GM11168 (cell line): ENCODE results near the gene TLR5.

Source experiments
- in situ Hi-C: fragments of 300-500 bp; cut with MboI; formaldehyde crosslinking; loops from one replicate; pipeline ENCODE4 v1.12.0; 2022; ENCODE audit warnings: low sequenced_read_pairs; ENCODE audit not compliant: unreplicated experiment

Gene TLR5

GRCh38 chr1:223152399-223152798 lies 9.4 kb upstream of the TLR5 start:
- in situ Hi-C loops = no loop called here

DNA sequence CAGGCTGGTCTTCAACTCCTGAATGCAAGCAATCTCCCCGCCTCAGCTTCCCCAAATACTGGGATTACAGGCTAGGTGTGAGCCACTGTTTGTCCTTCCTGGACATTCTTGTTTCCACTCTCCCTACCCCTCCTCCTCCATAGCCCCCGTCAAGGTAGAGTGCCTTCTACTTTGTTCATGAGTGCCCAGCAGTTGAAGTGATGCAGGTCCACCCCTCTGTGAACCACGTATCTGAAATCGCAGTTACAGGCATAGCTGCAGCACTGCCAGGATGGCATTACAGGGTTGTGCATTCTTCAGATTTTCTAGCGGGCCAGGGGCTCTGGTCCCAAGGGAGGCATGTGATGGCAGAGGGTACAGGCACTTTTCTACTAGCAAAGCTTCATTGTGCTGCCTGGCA lies 7.4 kb upstream of the TLR5 start:
- in situ Hi-C loops = no loop called here

DNA sequence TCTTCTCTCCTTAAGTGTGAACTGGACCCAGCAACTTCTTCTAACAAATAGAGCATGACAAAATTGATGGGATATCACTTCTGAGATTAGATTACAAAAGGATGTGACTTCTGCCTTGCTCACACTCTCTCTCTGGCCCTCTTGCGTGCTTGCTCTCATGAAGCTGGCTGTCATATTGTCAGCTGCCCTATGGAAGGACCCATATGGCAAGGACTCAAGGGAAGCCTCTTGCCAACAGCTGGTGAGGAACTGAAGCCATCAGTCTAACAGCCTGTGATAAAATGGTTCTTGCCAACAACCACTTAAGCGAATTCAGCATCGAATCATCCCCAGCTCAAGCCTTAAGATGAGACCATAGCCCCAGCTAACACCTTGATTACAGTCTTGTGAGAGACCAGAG lies 4.8 kb upstream of the TLR5 start:
- in situ Hi-C loops = no loop called here

DNA sequence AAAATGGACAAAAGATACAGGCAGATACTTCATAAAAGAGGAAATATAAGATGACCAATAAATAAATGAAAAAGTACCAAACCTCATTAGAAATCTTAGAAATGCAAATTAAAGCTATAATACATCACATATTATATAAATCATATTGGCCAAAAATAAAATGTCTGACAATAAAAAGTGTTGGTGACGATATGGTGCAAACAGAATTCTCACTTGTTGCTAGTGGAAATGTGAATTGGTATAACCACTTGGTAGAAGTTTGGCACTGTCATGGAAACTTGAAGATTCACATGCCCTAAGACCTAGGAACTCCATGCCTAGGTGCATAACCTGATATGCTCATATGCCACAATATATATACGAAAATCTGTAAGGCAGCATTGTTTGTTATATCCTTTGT lies 4.4 kb upstream of the TLR5 start:
- in situ Hi-C loops = no loop called here

DNA sequence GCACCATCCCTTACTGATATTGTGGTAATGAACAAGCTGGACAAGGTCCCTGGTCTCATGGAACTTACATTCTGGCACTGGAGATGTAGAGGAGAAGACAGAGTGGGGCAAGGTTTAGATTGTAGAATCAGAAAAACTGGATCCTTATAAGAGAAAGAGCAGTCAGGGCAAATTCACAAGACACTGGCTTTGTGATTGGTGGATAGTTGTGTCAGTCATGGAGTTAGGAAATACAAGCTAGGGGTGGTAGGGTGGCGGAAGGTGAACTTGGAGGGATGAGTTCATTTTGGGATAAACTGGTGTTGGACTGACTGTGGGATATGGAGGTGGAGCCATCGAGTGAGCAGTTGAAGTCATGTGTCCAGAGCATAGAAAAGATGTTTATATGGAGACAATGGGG lies 3.7 kb upstream of the TLR5 start:
- in situ Hi-C loops = no loop called here

DNA sequence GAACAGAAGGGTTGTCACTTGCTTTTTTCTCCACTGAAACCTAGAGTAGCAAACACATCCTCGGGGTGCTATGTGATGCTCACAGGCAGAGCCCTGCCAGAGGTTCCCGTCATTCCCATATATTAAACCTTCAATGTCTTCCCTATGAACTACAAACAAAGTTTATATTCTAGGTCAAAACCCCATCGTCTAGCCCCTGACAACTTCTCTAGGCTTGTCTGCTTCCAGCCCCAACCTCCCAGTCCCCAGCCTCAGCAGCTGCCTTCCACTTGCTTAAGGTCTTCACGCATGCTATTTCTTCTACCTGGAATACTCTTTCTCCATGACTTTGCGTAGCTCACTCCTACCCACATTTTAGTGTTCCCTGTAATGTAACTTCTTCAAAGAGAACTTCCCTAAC lies 1.9 kb upstream of the TLR5 start:
- in situ Hi-C loops = no loop called here

DNA sequence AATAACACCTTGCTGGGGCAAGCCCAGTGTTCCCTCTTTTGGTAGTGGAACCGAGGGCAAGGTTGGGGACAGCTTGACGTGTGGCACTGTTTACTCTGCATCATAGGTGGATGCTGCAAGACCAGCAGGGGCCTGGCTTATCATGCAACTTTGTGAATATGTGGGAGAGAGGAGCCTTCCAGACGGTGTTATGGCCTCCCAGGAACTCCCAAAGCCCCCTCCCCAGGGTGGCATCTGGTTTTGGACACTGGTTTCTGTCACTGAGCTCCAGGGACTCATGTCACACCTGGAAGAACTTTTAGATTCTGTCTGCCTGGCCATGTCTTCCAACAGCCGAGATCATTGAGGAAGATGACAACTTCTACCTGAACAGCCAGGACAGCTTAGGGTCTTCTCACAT lies 1.4 kb upstream of the TLR5 start:
- in situ Hi-C loops = no loop called here

- in situ Hi-C loops = no loop called here
These were observed 645 bp upstream of the TLR5 start for GRCh38 chr1:223143537-223144248.

- in situ Hi-C loops = no loop called here
These were observed 779 bp downstream of the TLR5 start for GRCh38 chr1:223142269-223142668.

DNA sequence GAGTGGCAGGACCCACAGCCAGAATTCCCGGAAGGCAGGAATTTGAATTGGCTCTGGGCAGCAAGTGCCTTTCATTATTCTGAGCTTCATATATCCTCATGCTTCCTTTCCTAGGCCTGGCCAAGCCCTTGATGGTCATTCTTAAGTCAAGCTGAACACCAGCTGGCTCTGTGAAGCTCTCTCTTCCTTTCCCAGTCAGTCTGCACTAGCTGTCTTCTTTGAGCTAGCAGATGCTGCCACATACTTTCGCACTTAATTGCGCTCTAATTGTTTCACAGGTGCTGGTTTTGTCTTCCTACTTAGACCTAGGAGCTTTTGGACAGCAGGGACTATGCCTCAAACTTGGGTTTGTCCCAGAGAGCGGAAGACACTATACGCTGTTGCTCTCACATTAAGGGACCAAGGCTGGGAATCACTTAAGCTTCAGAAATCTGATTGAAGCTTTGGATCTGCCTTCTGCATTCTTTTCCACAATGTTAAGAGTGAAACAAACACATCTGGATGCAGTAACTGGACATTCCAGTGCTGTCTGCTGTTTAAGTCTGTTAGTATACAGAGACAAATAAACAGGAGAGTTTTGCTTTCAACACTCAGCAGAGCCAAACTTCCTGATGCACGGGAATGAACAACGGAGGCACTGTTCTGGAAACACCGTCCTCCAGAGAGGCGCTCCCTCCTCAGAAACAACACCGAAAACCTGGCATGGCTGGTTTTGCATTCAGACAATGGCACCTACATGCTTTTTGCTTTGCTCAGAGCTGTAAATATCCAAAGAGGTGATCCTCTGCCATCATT lies 2.2 kb downstream of the TLR5 start:
- in situ Hi-C loops = no loop called here

- in situ Hi-C loops = no loop called here
These were observed 5.5 kb downstream of the TLR5 start for GRCh38 chr1:223137455-223138085.

GRCh38 chr1:223136086-223136485 lies 7.0 kb downstream of the TLR5 start:
- in situ Hi-C loops = no loop called here

DNA sequence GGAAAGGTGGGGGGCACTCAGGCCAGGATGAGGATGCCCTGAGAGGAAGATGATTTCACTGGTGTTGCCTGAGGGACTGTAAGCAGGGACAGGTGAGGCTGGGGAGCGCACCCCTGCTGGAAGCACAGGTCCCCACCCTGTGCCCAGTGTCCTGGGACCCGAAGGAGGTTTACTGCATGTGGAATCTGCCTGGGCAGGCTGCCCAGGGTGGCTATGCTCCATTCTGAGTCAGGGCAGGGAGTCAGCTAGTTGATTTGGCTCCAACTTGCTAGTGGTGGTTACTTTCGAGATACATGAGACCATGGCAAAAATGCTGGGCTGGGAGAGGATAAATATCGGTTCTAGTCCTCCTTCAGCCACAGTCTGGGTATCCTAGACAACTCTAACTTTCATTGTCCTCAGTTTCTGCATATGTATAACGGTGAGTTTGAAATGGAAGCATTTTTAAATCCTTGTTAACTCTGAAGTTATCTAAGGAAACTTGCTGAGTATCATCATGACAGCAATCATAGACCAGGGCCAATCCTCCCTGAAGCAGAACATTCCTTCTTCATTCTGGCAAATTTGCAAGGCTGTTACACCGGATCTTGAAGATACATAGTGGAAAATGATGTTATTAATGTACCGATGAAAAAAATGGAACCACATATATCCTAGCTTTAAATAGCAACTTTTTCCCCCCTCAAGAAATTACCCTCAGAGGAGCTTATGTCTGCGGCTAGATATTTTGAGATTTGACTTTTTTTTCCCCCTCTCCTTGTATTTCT lies 7.7 kb downstream of the TLR5 start:
- in situ Hi-C loops = no loop called here

DNA sequence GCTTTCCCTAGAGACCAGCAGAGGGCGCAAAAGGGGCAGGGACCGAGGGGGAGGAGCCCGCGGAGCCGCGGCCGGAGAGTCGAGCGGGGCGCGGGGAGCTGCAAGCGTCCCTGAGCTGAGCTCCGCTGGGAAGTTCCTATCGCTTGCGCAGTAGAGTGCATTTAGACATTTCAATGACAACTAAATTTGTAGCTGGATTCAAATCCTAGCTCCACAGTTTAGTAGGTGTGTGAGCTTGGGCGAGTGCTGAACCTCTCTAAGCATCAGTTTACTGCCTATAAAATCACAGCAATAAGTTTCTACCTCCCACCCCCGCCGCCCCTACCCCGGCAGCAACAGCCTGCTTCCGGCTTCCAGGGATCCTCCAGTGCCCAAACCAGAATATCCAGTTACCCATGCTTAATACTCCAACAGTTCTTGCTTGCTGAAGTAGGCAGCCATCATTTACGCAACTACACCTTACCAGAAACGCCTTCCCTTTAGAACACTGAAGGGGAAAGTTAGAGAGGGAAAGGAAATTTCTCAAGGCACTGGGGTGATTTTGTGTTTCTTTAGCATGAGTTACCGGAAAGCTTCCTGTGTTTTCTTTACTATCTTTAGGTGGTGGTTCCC lies 9.1 kb downstream of the TLR5 start:
- in situ Hi-C loops = no loop called here

- in situ Hi-C loops = no loop called here
These were observed 9.7 kb downstream of the TLR5 start for GRCh38 chr1:223133306-223133823.

DNA sequence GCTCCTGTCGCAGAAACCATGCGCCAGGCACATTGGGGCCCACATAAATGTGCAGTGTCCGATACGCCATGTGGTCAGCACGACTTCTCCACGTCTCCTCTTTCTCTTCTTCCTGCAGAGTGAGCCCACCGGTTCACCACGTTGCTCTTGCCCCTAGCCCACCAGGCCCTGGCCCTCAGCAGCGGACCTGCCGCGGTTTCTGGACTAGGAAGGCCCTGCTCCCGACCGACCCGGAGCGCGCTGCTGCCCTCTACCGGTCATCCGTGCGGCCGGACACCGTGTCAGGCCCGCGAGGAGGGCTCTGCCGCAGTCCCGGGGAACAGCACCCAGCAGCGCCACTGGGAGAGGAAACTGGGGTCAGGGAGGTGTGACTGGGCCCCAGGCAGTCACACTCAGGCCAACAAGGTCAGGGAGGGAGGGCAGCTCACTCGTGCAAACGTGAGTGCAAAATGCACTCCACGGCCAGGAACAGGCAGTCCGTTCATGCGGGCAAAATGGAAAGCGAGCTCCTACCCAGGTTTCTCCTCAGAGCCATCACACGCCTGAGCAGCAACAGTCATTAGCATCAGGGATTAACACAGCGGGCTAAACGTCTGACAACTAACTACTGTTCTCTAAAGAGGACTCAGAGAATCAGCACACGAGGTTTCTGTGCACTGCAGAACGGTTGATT lies 13.7 kb downstream of the TLR5 start:
- in situ Hi-C loops = no loop called here

GRCh38 chr1:223126741-223127140 lies 16.3 kb downstream of the TLR5 start:
- in situ Hi-C loops = no loop called here

- in situ Hi-C loops = no loop called here
These were observed 17.3 kb downstream of the TLR5 start for GRCh38 chr1:223125766-223126165.

DNA sequence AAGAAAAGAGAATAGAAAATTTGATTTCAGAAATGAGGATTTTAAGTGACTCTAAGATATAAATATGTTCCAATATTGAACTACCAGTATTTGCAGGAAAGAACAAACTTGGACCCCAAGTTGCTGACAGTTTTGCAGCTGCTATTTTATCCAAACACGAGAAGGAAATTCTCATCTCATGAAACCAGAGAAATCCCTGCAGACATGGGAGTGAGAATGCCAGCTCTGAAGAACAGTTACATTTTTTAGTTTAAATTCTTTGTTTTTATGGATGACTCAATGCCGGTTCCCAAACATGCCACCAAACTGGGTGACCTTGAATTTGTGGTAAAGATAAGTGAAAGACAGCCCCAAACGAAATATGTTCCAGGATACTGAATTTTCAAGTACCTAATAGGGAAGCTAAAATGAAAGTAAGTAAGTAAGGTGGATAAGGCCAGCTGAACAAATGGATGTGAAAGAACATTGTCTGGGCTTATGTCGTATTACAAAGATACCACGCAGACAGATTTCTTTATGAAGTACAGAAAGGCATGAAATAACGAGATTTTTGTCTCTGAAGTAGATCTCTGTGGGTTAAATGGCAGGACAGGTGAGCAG lies 19.9 kb downstream of the TLR5 start:
- in situ Hi-C loops = no loop called here
